ENCODE measurements around the gene PFN3. TPM values are rescaled to one million over a fixed set of nuclear protein-coding genes. Genes with fewer than 3 reads are reported as not detected.

PFN3 gene
- total and polyA plus RNA-seq, 2 of the 13 experiments (the other 11 are each of a cell fraction or from before 2014, with no cell fraction given) = not detected

DNA sequence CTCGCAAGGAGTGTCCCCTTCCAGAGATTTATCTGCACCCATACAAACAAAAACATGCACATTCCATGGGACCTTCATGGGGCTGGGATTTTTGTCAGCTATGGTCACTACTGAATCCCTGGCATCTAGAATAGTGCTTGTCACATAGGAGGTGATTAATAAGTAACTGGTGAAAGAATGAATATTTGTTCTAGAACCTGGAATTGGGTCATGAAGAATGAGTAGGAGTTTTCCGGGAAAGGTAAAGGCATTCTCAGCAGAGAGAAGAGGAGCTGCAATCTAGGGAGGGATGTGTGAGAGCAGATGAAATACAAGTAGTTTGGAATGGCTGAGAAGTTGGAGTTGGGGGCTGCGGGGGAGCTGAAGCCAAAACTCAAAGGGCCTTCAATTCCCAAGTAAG is 46.2 kb downstream of the PFN3 start (continued):
- TF ChIP-seq, protein P1, sequence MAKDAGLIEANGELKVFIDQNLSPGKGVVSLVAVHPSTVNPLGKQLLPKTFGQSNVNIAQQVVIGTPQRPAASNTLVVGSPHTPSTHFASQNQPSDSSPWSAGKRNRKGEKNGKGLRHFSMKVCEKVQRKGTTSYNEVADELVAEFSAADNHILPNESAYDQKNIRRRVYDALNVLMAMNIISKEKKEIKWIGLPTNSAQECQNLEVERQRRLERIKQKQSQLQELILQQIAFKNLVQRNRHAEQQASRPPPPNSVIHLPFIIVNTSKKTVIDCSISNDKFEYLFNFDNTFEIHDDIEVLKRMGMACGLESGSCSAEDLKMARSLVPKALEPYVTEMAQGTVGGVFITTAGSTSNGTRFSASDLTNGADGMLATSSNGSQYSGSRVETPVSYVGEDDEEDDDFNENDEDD (CRISPR knock-in tag; IDR thresholded peaks at IDR 0.05; ENCODE audit: borderline replicate concordance) = 0 out of 2 replicates have a peak, but pooled peaks have one; percentile 14
- TF ChIP-seq, protein P2, sequence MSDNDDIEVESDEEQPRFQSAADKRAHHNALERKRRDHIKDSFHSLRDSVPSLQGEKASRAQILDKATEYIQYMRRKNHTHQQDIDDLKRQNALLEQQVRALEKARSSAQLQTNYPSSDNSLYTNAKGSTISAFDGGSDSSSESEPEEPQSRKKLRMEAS (IDR thresholded peaks at IDR 0.05) = no peak
- TF ChIP-seq ZNF260 (CRISPR knock-in tag; IDR thresholded peaks at IDR 0.05; ENCODE audit: borderline replicate concordance, low read depth) (no peak), KLF16 (CRISPR knock-in tag; IDR thresholded peaks at IDR 0.05) (peak in 1 of 2 experiments; percentile 61; a peak in 1 of 4 replicates), ZNF788 (CRISPR knock-in tag; IDR thresholded peaks at IDR 0.05; ENCODE audit: borderline replicate concordance) (no peak), ZNF605 (CRISPR knock-in tag; IDR thresholded peaks at IDR 0.05) (no peak), ZSCAN25 (CRISPR knock-in tag; IDR thresholded peaks at IDR 0.05) (no peak), ZNF101 (CRISPR knock-in tag; IDR thresholded peaks at IDR 0.05; ENCODE audit: borderline replicate concordance, low read depth) (no peak), NCOA2 (CRISPR knock-in tag; IDR thresholded peaks at IDR 0.05) (peak; percentile 61; the same call in 1 of the 2 replicates), SOX5 (CRISPR knock-in tag; IDR thresholded peaks at IDR 0.05; ENCODE audit: borderline replicate concordance) (peak; percentile 79; the same call in 1 of the 2 replicates), FOSL2 (CRISPR knock-in tag; IDR thresholded peaks at IDR 0.05) (peak; percentile 64), POLR2AphosphoS5 (IDR thresholded peaks at IDR 0.05; ENCODE audit: low read depth, low read length) (0 out of 2 replicates have a peak, but pooled peaks have one; percentile 29), SAP130 (CRISPR knock-in tag; IDR thresholded peaks at IDR 0.05; ENCODE audit: low read depth) (peak; percentile 48), ZNF792 (CRISPR knock-in tag; IDR thresholded peaks at IDR 0.05) (0 out of 2 replicates have a peak, but pooled peaks have one; percentile 32), ZNF75D (CRISPR knock-in tag; IDR thresholded peaks at IDR 0.05; ENCODE audit: borderline replicate concordance) (no peak), MIXL1 (CRISPR knock-in tag; IDR thresholded peaks at IDR 0.05) (peak; percentile 47; the same call in 1 of the 2 replicates), ZNF3 (CRISPR knock-in tag; IDR thresholded peaks at IDR 0.05) (0 out of 2 replicates have a peak, but pooled peaks have one; percentile 37), KLF6 (CRISPR knock-in tag; IDR thresholded peaks at IDR 0.05) (0 out of 2 replicates have a peak, but pooled peaks have one; percentile 33), GTF3A (CRISPR knock-in tag; conservative IDR thresholded peaks at IDR 0.05) (no peak), EP300 (IDR thresholded peaks at IDR 0.05; ENCODE audit: low read depth in 2 of 2, low read length in 2 of 2) (peak in 1 of 2 experiments; percentile 70; a peak in 1 of 4 replicates), EP300 (CRISPR knock-in tag; IDR thresholded peaks at IDR 0.05; ENCODE audit: borderline replicate concordance) (no peak; the same call in 1 of the 2 replicates), ELF3 (CRISPR knock-in tag; IDR thresholded peaks at IDR 0.05) (peak; percentile 48)
- TF ChIP-seq, protein P3, sequence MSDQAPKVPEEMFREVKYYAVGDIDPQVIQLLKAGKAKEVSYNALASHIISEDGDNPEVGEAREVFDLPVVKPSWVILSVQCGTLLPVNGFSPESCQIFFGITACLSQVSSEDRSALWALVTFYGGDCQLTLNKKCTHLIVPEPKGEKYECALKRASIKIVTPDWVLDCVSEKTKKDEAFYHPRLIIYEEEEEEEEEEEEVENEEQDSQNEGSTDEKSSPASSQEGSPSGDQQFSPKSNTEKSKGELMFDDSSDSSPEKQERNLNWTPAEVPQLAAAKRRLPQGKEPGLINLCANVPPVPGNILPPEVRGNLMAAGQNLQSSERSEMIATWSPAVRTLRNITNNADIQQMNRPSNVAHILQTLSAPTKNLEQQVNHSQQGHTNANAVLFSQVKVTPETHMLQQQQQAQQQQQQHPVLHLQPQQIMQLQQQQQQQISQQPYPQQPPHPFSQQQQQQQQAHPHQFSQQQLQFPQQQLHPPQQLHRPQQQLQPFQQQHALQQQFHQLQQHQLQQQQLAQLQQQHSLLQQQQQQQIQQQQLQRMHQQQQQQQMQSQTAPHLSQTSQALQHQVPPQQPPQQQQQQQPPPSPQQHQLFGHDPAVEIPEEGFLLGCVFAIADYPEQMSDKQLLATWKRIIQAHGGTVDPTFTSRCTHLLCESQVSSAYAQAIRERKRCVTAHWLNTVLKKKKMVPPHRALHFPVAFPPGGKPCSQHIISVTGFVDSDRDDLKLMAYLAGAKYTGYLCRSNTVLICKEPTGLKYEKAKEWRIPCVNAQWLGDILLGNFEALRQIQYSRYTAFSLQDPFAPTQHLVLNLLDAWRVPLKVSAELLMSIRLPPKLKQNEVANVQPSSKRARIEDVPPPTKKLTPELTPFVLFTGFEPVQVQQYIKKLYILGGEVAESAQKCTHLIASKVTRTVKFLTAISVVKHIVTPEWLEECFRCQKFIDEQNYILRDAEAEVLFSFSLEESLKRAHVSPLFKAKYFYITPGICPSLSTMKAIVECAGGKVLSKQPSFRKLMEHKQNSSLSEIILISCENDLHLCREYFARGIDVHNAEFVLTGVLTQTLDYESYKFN (CRISPR knock-in tag; conservative IDR thresholded peaks at IDR 0.05) = peak; percentile 56
- TF ChIP-seq, protein P4, sequence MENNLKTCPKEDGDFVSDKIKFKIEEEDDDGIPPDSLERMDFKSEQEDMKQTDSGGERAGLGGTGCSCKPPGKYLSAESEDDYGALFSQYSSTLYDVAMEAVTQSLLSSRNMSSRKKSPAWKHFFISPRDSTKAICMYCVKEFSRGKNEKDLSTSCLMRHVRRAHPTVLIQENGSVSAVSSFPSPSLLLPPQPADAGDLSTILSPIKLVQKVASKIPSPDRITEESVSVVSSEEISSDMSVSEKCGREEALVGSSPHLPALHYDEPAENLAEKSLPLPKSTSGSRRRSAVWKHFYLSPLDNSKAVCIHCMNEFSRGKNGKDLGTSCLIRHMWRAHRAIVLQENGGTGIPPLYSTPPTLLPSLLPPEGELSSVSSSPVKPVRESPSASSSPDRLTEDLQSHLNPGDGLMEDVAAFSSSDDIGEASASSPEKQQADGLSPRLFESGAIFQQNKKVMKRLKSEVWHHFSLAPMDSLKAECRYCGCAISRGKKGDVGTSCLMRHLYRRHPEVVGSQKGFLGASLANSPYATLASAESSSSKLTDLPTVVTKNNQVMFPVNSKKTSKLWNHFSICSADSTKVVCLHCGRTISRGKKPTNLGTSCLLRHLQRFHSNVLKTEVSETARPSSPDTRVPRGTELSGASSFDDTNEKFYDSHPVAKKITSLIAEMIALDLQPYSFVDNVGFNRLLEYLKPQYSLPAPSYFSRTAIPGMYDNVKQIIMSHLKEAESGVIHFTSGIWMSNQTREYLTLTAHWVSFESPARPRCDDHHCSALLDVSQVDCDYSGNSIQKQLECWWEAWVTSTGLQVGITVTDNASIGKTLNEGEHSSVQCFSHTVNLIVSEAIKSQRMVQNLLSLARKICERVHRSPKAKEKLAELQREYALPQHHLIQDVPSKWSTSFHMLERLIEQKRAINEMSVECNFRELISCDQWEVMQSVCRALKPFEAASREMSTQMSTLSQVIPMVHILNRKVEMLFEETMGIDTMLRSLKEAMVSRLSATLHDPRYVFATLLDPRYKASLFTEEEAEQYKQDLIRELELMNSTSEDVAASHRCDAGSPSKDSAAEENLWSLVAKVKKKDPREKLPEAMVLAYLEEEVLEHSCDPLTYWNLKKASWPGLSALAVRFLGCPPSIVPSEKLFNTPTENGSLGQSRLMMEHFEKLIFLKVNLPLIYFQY (CRISPR knock-in tag; IDR thresholded peaks at IDR 0.05; ENCODE audit: borderline replicate concordance) = no peak

All from HepG2 (cell line).